Muscle layer of colon (tissue), 2 donors: ENCODE data around the gene GJD2.
A peak's percentile ranks its signal among the peaks of the same experiment; 100 is the strongest.

Source experiments
- H3K27ac ChIP-seq: one replicate; pipeline ENCODE4 v1.7.0; 2013; ENCODE audit warnings: low read depth, mild to moderate bottlenecking, low read length, moderate library complexity
- H3K27me3 ChIP-seq, 2 donors: one replicate each; pipeline ENCODE4 v1.7.0; 2013; ENCODE audit warnings: low read length in 2 of 2, mild to moderate bottlenecking in 2 of 2; ENCODE audit not compliant: insufficient read depth in 2 of 2, control insufficient read depth in 1 of 2
- H3K36me3 ChIP-seq: one replicate; pipeline ENCODE4 v1.7.0; 2013; ENCODE audit warnings: mild to moderate bottlenecking, low read length; ENCODE audit not compliant: insufficient read depth
- H3K4me1 ChIP-seq: one replicate; pipeline ENCODE4 v1.7.0; 2013; ENCODE audit warnings: mild to moderate bottlenecking, low read length; ENCODE audit not compliant: insufficient read depth
- H3K4me3 ChIP-seq, 2 donors: one replicate each; pipeline ENCODE4 v1.7.0; 2013; ENCODE audit warnings: low read length in 2 of 2, low read depth in 1 of 2, mild to moderate bottlenecking in 1 of 2, moderate library complexity in 1 of 2
- H3K9ac ChIP-seq: one replicate; pipeline ENCODE4 v1.7.0; 2013; ENCODE audit warnings: low read length
- H3K9me3 ChIP-seq: one replicate; pipeline ENCODE4 v1.7.0; 2013; ENCODE audit warnings: mild to moderate bottlenecking, low read length
- donor health status: abdominal sarcoma.
- donor health status: Adenocarcinoma of cecum.

The GJD2 gene

DNA sequence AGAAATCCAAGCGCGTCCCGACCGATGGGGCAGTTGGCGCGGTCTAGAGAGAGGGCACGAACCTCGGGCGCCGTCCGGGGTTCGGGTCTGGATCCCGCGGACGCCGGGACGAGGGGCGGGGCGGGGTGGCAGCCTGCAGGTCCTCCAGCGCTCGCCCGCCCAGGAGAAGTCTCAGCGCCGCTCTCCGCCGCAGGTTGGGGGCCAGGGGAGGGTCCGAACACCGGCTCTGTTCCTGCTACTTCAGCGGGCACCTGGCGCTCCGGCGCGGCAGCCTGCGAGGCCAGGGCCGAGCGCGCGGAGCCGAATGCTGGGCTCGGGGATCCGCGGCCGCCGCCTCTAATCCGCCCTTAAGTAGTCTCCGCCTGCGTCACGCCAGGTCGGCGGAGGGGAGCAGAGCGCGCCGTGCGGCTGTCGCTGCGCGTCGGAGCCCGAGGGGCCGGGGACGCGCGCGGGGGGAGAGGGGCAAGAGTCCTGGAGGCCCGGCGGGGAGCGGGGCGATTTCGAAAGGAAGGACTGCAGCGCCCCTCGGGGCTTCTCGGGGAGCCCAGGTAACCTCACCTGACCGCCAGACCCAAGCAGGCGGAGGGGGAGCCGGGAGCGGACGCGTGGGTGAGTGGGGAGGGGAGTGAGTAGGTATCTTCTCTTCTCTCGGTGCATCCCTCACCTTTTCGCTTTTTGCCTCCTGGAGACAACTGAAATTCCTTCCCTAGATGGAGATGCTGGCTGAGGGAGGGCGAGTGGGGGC is at the start of gene GJD2:
TSS of gene GJD2 (minus strand) at position 325 of the 745 bp plus-strand sequence. CDS start 510 bp downstream, outside the sequence.
- no peaks in the 10 kb centered on the region for H3K36me3 ChIP-seq
- no peak within 1 kb of the TSS for H3K4me3 ChIP-seq
- H3K9ac ChIP-seq = no peak within 1 kb of the TSS
- H3K27me3 ChIP-seq = peaks cover 21 to 43% of the 10 kb centered on the region in 2 donors
- H3K9me3 ChIP-seq = no peaks in the 10 kb centered on the region
- H3K27ac ChIP-seq = no peak within 1 kb of the TSS
- no peaks in the 10 kb centered on the region for H3K4me1 ChIP-seq

DNA sequence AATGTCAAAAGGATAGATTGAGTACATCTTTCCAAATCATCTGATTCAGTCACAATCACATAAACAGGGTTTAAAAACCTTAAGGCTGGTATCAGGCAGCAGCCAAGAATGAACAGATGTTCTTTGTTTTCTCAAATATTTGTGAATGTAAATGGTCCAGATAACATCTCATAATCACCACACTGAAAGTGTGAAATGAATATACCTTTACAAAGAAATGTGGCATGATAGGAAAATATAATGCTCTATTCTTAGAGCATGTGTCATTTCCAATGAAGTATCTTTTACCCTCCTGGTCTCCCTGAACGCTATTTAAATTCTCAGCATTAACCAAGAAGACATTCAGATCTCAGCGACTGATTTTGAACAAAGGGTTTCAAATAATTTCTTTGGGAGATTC is 49.3 kb upstream of the GJD2 start:
- H3K9me3 ChIP-seq = no peaks in the 10 kb centered on the region
- H3K27me3 ChIP-seq = no peaks in the 10 kb centered on the region
- no peaks in the 10 kb centered on the region for H3K36me3 ChIP-seq
- no peak overlapping the region for H3K27ac ChIP-seq
- no peak overlapping the region for H3K9ac ChIP-seq
- H3K4me3 ChIP-seq = no peak overlapping the region
- H3K4me1 ChIP-seq = no peaks in the 10 kb centered on the region

DNA sequence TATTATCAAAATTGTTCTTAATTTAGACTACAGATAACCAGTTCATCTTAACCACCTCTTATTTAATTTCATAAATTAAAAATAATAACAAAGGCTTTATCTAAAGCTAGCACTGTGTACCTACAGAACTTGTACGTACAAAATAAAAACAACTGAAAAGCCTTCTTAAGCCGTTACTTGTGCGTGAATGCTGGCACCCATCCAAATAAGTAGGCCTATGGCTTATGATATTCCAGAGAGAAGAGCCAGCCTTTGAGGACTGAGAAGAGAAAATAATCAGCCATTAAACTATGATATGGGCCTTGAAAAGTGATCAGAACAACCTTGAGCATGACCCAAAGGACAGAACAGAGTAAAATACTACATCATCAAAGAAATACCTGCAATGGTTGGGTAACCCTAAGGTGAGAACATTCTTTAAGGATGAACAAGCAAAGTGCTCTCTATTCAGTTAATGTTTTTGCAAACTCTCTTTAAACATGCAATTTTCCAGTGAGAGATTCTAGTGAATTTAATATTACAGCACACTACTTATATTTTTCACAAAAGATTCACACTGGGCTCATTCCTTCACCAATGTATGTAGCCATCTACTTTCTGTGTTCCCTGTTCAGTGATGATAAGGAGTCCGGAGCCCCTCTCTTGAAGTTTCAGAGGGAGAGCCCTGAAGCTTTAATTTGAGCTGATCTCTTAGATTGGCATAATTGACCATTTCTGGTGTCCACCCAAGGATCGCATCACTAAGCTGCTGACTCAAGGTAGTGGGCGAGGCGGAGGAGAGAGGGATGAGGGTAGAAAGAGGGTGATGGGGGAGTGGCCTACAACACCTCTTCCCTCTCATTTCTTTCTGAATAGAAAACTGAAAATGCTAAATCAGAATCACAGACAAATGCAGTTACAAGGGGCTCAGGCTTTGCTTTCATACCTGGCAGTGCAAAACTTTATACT is 48.3 kb upstream of the GJD2 start:
- no peaks in the 10 kb centered on the region for H3K9me3 ChIP-seq
- H3K4me3 ChIP-seq = no peak overlapping the region
- no peak overlapping the region for H3K9ac ChIP-seq
- no peaks in the 10 kb centered on the region for H3K27me3 ChIP-seq
- H3K36me3 ChIP-seq = no peaks in the 10 kb centered on the region
- no peak overlapping the region for H3K27ac ChIP-seq
- no peaks in the 10 kb centered on the region for H3K4me1 ChIP-seq

DNA sequence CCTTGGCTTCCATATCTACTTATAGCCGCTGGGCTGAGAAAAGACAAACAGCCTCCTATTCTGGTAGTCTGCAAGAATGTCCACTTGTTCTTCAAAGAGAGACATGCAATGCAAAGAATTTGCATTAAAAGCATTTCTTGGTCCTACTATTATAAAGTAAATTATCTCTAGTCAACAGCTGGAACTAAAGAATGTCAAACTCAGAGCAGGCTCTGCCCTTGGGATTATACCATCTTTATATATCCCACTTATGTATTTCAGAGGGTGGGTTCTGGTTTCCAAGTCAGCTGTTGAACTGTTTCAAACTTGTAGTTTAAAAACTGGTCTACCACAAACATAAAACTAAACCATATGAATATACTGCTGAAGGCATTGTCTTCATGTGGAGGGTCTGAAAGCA is 47.6 kb upstream of the GJD2 start:
- Histone ChIP-seq H3K4me3 (no peak overlapping the region), H3K9ac (no peak overlapping the region), H3K27me3 (no peaks in the 10 kb centered on the region), H3K9me3 (no peaks in the 10 kb centered on the region), H3K27ac (no peak overlapping the region), H3K4me1 (no peaks in the 10 kb centered on the region), H3K36me3 (no peaks in the 10 kb centered on the region)

DNA sequence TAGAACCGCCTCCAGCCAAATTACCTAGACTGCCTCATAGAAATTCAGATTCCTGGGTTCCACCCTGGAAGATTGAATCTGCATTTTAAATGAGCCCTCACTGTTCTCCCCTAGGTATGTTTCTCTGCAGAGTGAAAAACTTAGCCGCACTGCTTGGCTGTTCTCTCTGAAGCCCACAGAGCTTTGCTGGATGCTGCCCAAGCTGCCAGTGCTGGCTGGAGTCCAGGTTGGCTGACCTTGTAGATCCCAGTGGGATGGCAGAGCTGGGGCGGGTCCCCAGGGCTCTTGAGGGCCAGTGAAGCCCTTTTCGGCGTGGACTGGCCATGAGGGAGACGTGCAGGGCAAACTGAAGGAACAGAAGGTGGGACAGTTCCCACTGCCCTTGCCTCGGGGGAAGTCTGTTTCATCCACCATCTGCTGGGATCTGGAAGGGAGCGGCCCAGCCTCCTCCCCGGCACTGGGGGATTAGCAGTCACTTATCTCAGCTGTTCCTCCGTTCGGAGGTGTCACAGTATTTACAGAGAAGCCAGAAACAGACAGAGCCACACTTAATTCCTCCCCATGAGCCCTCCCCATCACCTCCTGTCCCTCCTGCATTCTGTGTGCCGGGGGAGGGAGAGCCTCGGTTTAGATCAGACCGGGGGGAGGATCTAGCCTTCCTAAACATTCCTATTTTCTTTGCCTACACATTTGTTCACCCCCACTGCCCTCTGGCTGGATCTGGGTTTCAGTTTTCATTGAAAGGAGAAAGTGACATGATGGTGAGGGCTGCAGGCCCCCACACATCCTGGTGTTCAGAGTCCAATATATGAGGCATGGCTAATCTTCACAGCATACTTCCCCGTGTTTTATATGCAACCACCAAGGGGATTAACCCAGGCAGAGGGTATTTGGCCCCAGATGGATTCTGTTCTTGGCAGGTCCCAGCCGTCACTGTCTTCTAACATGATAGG is 44.6 kb upstream of the GJD2 start:
- Histone ChIP-seq H3K9me3 (no peaks in the 10 kb centered on the region), H3K27me3 (peaks cover 0 to 12% of the 10 kb centered on the region in 2 donors), H3K27ac (no peak overlapping the region), H3K4me1 (no peaks in the 10 kb centered on the region), H3K9ac (no peak overlapping the region), H3K36me3 (no peaks in the 10 kb centered on the region), H3K4me3 (no peak overlapping the region)

DNA sequence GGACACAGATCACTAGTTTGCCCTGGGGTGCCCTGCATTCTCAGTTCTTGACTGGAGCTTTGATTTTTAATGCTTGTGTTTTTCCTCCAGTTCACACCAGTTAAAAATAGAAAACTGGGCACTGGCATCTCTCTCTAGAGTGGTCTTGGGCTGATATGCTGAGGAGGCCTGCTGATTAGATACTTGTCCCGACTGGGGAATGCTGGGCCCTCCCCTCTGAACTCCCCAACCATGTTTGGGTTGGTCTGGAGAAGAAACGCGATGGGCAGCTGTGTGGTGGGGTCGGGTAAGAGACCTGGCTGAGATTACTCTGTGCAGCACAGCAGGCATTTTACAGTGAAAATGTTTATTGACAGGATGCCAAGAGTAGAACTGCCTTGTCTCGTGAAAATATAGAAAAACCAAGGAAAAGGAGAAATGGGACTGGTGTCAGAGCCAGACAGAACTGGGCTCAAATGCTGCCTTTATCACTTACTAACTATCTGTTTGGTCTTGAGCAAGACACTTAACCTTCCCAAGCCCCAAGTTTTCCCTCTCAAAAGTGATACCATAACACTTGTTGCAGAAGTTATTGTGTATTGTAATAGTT is 42.1 kb upstream of the GJD2 start:
- peaks cover 0 to 13% of the 10 kb centered on the region in 2 donors for H3K27me3 ChIP-seq
- H3K9ac ChIP-seq = no peak overlapping the region
- no peaks in the 10 kb centered on the region for H3K36me3 ChIP-seq
- H3K27ac ChIP-seq = no peak overlapping the region
- H3K9me3 ChIP-seq = no peaks in the 10 kb centered on the region
- no peaks in the 10 kb centered on the region for H3K4me1 ChIP-seq
- H3K4me3 ChIP-seq = no peak overlapping the region

DNA sequence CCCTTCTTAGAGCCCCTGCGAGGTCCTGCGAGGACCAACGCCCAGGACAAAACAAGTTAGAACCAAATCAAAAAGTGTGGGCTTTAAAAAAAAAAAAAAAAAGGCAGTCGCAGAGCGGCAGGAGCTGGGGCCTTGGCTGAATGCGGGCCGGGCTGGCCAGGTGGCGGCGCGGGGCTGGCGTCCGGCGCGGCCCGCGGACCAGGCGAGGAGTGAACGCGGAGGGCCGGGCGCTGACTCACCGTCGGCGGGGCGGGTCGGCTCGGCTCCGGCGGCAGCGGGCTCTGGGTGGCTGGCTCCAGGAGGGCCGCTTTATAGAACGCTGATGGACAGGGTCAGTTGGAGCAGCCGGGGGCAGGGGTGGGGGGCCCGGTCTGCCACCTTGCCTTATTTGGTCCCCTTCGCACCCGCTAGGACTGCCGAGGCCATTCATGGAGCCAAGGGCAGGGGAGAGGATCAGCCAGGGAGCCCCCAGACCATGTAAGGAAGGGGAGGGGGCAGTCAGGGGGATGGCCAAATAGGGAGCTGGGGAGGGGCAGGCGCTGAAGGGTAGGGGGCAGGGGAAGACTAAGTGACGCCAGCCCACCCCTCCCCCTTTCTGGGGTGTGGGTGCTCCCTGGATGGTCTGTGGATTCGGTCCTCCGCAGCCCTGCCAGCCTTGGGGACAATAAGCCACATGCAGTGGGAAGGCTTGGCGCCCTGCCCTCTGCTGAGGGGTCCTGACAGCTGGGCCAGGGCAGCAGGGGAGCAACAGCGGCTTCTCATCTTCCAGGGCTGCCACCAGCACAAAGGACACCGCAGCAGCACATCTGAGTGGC is 40.7 kb upstream of the GJD2 start, which contains the start of gene ACTC1:
TSS of gene ACTC1 (minus strand) at position 283 of the 815 bp plus-strand sequence. CDS start 741 bp downstream, outside the sequence.
- no peak within 1 kb of the TSS for H3K9ac ChIP-seq
- H3K4me3 ChIP-seq = peak within 1 kb of the TSS; percentile 23 to 36
- H3K36me3 ChIP-seq = no peaks in the 10 kb centered on the region
- H3K9me3 ChIP-seq = no peaks in the 10 kb centered on the region
- no peak within 1 kb of the TSS for H3K27ac ChIP-seq
- H3K4me1 ChIP-seq = no peaks in the 10 kb centered on the region
- peaks cover 0 to 13% of the 10 kb centered on the region in 2 donors for H3K27me3 ChIP-seq

DNA sequence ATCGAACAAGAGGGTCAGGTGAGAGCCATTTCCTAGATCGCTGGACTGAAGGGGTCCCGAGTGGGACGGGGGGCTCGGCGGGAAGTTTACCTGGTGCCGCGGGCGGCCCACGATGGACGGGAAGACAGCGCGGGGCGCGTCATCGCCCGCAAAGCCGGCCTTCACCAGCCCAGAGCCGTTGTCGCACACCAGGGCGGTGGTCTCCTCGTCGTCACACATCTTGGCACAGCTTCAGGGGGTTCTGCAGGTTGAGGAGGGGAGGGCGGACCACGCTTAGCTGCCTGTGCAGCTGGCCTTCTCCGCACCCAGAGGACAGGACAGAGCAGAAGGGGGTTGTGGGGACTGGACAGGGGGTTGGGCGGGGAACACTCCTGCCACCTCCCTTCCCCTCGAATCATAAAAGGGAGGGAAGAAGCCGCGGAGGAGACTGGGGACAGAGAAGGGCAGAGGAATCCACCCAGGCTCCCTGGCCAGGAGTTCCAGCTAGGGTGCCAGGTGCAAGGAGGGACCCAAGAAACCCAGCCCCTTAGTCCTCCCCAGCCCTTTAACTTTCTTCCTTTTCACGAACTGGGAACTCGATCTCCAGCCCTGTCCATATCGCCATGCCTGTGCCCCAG is 39.9 kb upstream of the GJD2 start:
- Histone ChIP-seq H3K4me1 (no peaks in the 10 kb centered on the region), H3K27ac (no peak overlapping the region), H3K9me3 (no peaks in the 10 kb centered on the region), H3K36me3 (no peaks in the 10 kb centered on the region), H3K4me3 (peak overlapping the region; percentile 23 to 36), H3K9ac (no peak overlapping the region), H3K27me3 (peaks cover 0 to 13% of the 10 kb centered on the region in 2 donors)

DNA sequence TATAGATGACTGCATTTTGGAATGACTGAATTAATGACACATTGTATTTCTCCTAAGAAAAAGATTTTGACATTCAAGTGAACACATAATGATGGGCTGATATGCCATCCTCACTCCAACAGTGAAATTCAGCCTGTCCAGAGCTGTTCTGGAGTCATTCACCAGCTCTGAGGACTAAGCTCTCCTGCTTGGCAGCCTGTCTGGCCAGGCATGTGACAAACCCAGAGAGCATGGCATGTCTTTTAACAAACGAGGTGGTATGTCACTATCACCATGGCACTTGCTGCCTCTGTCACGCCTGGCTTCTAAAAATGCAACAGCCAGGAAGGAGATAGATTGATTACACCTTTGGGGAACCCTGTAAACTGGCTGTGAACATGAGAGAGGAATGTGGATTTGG is 39.1 kb upstream of the GJD2 start:
- Histone ChIP-seq H3K27ac (no peak overlapping the region), H3K9me3 (no peaks in the 10 kb centered on the region), H3K9ac (no peak overlapping the region), H3K36me3 (no peaks in the 10 kb centered on the region), H3K27me3 (peaks cover 0 to 13% of the 10 kb centered on the region in 2 donors), H3K4me1 (no peaks in the 10 kb centered on the region), H3K4me3 (no peak overlapping the region)

DNA sequence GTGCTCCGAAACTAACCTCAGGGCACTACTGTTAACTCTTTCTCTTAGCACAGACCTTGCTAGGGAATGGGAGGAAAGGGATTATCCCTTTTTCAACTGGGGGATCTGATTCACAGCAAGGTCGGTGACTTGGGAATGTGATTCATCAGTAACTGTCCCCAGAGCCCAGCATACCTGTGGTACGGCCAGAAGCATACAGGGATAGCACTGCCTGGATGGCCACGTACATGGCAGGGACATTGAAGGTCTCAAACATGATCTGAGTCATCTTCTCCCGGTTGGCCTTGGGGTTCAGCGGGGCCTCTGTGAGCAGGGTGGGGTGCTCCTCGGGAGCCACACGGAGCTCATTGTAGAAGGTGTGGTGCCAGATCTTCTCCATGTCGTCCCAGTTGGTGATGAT is 38.3 kb upstream of the GJD2 start:
- peaks cover 0 to 13% of the 10 kb centered on the region in 2 donors for H3K27me3 ChIP-seq
- H3K4me3 ChIP-seq = no peak overlapping the region
- no peaks in the 10 kb centered on the region for H3K9me3 ChIP-seq
- H3K9ac ChIP-seq = no peak overlapping the region
- no peaks in the 10 kb centered on the region for H3K4me1 ChIP-seq
- H3K27ac ChIP-seq = no peak overlapping the region
- H3K36me3 ChIP-seq = no peaks in the 10 kb centered on the region
